HG02678 (cell line): ENCODE results near the gene TRAF3IP3.

Source experiments
- ATAC-seq: cut with Tn5 transposase; IDR thresholded peaks from one replicate; pipeline ENCODE4 v1.9.1; 2021; ENCODE audit warnings: mild to moderate bottlenecking, moderate library complexity; ENCODE audit not compliant: unreplicated experiment

The TRAF3IP3 gene

DNA sequence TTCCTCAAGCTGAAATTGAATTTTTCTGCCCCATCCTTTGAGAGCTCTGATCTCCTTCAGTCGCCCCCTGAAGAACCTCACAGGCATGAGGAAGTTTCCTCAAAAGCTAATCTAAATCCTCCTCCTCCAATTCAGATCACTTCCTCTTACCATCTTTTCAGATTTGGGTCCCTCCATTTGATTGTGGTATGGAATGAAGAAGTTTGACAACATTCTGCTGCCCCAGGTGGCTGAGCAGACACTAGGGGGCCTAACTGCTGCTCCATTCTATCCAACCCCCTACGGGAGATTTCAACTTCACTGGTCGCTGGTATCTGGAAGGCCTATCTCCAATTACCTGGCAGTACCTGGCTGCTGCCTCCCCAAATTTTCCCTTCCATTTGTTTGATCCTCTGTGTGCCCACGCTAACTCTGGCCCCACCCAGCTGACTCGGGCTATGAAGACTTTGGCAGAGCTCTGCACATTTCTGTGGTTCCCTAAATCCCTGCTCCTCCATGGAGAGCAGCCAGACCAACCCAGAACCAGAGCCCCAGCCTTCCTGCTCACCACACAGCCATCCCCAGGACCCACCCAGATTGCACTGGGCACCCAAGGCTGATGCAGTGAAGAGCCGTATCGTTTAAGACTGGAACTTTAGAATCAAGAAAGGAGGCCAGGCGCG, 42.3 kb downstream of the TRAF3IP3 start:
- no peak for ATAC-seq

DNA sequence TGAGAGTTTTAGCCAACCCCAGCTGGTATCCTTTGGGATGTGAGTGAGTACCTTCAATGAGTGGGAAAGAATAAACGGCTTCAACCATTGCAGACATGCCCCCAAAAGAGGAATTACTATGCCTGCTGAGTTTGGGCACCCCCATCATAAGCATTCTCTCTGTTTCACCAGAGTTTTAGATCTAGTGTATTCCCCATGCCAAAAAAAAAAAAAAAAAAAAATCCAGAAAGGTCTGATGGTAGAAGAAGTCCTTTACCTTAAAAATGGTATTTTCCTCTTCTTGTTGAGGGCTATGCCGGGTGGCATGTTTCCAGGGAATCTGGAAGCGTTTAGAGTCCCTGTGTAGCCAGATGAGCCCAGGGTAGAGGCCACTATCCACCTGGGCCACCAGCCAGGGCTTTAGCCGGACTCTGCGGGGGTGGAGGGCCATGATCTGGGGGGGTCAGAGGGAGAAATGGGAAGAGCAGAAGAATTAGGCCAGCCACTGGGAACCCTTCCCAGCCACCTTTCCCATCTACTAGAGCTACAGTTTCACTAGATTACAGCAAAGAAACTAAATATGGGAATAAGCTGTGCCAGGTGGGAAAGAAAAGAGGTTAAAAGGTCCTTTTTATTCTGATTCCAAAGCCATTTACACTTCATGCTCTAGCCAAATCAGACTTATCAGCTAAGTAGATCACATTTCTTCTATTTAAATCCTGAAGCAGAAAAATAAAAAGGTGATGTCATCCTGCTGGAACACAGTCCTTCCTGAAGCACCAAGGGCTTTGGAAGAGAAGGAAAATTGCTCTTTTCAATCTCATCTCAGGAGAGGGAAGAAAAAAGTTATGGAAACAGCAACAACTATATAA, 45.4 kb downstream of the TRAF3IP3 start:
- no peak for ATAC-seq

DNA sequence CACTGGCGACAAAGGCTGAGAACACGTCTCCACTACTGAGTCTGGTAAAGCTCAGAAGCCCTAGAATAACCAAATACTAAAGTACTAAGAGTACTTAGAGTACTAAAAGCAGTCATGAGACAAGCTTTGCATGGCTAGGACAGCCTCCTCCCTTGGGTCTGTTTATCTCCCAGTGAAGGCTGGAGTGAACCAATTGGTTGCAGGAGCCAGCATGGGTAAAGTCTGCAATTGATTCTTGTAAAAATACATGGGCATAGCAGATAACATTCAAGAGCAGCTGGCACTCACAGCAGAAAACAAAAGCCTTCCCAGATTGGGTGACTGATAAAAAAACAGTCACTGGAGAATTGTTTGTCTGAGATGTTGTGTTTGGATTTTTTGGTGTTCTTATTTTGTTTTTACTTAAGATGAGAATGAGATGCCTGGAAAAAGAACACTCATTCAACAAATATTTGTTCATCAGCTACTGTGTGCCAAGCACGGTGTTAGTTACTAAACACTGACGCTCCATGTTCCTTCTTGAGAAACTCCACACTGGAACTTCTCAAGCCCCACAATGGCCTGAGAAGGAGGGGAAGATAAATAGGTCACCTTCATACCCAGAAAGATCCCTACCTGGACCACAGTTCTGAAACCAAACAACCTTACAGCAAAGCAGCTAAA, 46.4 kb downstream of the TRAF3IP3 start:
- no peak for ATAC-seq

DNA sequence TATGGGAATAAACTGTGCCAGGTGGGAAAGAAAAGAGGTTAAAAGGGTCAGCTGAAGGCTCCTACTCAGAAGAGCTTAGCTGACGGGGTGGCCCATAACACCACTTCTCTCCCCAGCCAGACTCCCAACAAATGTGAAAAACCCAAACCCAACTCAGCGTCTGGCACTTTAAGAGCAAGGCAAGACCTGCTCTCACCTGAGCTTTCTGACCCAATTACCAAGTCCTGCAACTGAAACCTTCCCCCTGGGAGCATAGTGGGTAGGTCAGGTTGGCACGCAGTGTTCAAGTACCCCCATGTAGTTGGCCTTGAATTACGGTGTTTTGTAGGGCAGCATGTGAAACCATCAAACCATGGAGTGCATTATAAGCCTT, 46.9 kb downstream of the TRAF3IP3 start:
- ATAC-seq: no peak

DNA sequence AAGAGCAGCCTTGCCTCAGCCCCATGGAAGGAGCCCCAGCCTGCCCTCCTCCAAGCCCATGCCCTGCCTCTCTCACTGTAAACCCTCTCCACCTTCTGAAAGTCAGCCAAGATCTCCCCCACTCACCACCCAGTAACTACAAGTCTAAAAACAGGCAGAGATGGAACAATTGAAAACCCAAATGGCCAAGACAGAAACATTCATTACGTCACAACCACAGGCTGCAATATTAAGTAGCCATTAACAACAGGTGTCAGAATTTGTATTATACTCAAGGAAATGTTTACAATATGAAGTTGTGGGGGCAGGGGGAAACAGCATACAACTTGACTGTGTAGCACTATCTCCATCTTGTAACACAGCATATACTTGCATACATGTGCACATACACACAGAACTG, 47.7 kb downstream of the TRAF3IP3 start:
- ATAC-seq: no peak

DNA sequence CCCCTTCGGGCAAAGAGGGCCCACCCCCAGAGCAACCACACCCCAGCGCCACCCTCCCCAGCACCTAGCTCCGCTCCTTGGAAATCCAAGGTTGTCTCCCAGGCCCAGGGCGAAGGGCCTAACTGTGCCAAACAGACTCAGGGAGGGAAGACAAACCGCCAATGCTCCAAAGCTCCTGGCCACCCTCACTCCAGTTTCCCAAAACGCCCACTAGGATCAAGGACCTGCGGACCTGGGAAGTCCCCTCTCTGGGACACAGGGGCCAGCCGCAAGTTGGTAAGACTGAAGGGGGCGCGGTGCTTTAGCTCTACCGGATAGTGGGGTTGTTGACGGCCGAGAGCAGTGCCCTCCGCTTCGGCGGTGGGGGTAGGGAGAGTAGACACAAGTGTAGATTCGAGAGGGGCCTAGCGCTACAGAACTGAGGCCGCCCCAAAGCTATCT, 49.5 kb downstream of the TRAF3IP3 start:
- no peak for ATAC-seq

DNA sequence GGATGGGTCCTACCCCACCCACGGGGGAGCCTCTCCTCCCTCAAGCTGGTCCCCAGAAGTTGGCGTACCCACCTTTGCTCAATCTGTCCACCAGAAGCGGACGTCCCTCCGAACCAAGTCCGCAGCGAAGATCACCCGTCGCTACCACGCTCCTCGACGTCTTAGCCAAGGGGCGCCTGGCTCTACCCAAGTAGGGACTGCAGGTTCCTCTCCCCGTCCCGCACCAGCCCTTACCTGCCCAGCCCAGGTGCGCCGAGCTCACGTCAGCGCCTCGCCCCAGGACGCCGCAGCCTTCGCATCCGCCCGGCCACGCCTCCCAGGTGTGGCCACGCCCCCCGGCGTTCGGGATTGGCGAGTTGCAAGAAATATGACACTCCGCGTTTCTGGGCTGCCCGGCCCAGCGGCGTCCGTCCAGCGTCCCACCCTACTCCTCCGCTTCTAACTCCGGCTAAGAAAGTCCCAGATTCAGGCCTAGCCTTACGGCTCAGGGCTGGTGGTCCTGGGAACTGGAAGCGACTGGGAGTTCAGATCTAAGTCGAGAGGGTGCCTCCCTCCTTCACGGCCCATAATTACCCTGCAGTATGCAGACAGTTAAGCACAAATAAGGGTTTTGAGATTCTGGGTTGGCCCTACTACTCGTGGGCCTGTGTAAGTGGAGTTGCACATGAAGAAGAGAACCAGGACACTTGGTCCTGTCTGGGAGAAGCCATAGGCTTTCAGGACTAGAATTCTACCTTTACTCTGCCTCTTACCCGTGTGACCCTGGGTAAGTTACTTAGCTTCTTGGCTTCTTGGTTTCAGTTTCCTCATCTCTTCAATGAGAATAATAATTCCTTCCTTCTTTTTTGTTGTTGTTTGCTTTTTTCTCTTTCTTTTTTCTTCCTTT, 50.3 kb downstream of the TRAF3IP3 start, which contains the start of gene IRF6:
Gene IRF6 (minus strand): TSS at position 268 of the 886 bp plus-strand sequence. CDS start 4,729 bp downstream, outside the sequence.
- peak; percentile 97 for ATAC-seq

DNA sequence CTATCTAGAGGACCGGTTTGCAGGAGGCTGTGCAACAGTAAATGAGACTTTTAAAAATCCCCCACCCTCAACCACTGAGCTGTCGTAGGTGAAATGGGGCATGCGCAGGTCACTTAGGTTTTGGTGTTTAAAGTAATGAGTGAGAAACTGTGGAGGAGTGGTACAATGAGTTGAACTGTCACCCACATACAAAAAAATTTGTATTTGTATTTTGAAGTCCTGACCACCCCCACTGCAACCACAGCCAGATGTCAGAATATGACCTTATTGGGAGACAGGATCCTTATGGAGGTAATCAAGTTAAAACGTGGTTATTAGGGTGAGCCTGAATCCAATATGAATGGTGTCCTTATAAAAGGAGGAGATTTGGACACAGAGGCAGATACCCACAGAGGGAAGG, 51.7 kb downstream of the TRAF3IP3 start:
- no peak for ATAC-seq

DNA sequence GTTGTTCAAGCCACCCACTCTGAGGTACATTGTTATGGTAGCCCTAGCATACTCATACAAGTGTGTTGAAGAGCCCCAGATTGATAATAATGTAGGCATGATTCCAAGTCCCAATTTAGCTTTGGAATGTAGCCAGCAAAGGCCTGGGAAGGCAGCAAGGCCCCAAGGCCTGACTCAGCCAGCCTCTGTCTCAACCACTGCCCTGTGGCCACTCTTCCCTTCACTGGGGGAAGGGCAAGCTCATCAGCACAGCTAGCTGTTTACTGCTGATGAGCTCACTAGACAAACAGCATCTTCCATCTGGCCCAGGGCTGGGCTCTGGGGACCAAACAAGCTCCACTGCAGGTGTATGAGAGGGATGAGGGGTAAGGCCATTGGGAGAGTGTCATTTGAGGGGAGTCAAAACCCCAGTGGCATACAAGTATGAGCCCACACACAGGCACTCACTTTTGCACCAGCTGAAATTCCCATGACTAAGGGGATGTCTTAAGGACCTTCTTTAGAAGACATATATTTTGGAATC, 52.3 kb downstream of the TRAF3IP3 start:
- no peak for ATAC-seq

DNA sequence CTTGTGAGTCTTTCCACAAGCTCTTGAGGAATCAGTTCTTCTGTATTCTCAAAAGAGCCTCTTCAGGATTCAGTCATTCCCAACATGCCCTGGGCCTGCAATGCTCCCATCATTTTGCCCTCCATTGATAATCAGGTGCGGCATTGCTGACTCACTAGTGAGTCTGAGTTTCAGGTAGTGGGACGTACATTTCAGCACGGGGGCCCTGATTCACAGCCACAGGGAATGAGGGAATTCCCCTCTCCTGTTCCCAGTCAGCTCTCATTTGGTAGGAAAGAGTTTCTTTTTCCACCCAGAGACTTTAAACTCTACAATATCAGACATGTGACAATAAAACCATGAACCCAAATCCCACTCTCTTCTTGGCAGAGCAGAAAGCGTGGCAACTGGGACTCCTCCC, 53.8 kb downstream of the TRAF3IP3 start:
- ATAC-seq: no peak

DNA sequence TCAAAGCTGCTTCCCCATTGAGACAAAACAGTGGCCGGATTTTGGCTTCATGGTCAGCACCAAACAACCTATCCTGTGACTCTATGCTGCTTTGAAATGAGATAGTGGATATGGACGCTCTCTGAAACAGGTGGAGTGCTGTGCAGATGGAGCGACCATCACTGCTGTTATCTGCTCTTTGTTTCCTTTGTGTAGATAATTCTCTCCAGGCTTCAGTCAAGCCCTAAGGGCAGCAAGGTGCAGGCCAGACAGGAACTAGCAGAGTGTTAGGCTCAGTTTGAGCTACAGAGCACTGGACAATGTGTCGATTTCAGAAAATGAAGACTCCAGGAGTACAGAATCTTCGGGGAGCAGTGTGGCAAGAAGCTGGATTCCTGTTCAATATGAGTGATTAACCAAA, 54.9 kb downstream of the TRAF3IP3 start:
- ATAC-seq: no peak

DNA sequence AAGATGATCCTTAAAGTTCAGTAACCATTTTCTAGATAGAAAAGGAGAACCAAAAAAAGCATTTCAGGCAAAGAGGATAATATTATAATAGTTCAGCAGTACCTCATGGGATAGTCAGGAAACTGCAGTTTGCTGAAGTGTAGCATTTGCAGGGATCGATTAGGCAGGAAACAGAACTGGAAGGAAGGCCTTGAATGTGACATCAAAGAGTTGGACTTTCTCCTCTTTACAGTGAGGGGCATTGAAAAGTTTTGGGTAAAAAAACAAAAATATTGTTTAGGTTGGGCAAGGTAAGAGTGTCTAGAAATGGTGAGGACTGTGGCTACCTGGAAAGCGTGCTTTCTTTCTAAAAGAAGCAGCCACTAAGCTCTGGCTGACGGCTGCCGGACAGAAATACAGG, 58.0 kb downstream of the TRAF3IP3 start:
- no peak for ATAC-seq

DNA sequence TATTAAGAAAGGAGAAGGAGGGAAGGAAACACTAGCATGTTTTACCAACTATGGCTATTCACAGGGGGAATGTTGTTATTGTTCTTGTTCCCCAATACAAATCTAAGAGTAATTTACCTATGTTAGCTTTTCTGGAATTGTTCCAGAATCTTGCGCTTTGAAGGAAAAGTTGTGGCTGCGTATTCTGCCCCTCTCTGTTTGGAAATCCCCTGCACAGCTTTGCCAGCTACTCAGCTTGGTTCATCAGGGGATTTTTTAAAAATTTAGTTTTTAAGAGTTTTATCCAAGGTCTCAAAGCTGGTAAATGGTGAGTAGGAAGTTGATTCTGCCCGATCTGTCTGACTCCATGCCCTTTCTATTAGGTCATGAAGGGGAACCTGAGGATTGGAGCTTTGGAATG, 59.6 kb downstream of the TRAF3IP3 start:
- no peak for ATAC-seq

DNA sequence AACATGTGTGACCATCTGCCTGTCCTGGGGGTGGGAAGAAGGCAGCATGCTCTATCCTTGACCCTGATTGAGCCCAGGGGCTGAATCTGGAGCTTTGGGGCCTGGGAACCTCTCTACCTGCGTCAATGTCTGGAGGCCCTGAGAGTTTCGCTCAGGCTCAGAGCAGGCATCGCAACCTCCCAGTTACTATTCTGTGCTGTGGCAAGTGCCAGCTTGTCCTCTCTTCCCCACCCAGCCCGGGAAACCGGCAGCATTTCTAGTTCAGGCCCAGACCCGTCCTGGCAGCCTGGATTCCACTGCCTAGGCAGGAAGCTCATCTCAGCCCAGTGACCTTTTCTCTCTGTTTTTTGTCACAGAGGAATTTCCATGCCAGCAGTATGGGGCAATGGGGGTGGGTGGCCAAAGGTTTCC, 60.1 kb downstream of the TRAF3IP3 start:
- ATAC-seq: no peak

DNA sequence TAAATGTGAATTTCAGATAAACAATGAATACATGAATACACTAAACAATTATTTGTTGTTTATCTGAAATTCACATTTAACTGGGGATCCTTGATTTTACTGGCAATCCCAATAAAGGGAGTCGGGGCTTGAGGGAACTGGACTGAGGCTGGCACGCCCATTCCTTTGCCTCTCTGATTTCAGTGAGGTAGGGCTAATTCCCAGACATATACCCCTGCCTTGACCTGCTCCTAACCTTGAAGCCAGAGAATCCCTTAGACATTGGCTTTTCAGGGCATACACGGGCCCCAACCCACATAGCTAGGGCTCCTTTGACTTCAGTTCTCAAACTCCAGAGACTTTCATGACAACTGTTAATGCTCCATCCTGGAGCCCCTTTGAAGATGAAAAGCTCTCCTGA, 61.1 kb downstream of the TRAF3IP3 start:
- no peak for ATAC-seq

DNA sequence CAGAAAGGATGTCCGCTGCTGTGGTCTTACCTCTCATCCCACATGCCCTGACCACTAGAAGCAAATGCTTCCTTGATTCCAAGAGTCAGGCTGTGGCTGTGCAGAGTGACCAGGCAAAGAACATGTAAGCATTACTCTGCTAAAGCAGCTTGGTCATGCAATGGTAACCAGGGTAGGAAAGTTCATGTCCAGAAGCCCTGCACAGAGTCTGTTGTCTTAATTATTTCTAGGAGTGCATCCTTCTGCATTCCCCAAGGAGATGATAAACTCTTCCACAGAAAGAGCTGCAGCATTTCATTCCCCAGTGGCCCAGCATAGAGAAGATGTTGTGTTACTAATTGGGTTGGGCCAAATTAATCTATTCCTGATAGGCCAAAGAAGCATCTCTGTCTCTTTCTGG, 61.8 kb downstream of the TRAF3IP3 start:
- no peak for ATAC-seq

DNA sequence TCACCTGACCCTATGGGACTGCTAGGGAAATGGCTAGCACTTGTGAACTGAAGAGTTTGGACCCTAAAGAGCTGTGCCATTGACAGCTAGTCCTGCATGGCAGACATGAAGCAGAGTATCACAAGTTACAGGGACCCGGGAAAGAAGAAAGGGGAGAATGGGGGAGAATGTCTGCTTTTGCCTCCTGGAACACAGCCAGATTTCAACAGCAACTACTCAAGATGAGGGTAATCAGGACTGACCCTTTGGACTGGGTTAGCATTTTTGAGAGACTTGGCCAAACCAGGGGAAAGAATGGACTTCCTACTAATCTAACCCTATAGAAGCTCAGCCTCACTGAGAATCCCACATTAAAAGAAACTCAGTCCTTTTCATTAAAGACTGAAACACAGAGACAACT, 63.2 kb downstream of the TRAF3IP3 start:
- ATAC-seq: no peak

DNA sequence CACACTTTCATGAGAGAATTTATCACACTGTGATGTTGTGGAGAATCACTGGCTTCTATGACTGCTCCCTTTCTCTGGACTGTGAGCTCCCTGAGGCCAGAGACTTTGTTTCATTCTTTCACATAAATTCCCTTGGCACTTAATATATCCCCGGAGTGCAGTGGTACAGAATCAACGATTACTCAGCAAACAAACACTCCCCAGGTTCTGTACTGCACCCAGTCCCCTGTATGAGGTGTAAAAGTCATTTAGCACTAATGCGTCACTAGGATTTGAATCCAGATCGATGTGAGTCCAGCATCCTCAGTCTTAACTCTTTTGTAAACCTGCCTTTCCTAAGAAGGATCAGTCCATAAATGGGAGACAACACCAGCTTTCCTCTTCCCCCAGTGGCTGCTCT, 65.1 kb downstream of the TRAF3IP3 start:
- no peak for ATAC-seq

DNA sequence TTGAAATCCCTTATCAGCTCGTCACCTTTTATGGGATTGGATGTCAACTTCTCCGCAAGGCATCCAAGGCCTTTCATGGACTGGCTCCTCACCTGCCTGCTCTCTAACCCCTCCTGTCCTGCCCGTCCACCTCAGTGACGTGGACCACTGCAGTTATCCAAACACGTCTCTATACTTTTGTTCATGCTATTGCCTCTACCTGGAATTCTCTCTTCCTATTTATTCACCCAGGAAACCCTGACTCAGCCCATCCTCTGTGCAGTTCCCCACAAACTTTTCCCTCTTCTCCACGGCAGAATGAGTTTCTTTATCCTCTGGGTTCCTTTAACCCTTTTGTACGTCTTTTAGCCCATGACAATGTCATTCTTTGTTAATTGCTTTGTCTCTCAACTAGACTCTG, 66.9 kb downstream of the TRAF3IP3 start:
- ATAC-seq: no peak
